HepG2 (cell line): ENCODE measurements around the gene MRPS25. TPM values are rescaled to one million over a fixed set of nuclear protein-coding genes. Genes with fewer than 3 reads are reported as not detected.
A peak's percentile ranks its signal among the peaks of the same experiment; 100 is the strongest.

Source experiments
- ARID5B ChIP-seq: IDR thresholded peaks from 2 replicates; pipeline ENCODE4 v1.4.0; 2020; ENCODE audit warnings: mild to moderate bottlenecking, missing genetic modification reagents
- CAMTA2 ChIP-seq: sonication (generic); formaldehyde crosslinking; IDR thresholded peaks from 2 replicates; pipeline ENCODE4 v1.4.0; 2020; ENCODE audit warnings: mild to moderate bottlenecking, missing genetic modification reagents, borderline replicate concordance
- EEA1 ChIP-seq: sonication (generic); formaldehyde crosslinking; IDR thresholded peaks from 2 replicates; pipeline ENCODE4 v1.5.1; 2020; ENCODE audit warnings: mild to moderate bottlenecking, missing genetic modification reagents, borderline replicate concordance
- FOXK1 ChIP-seq: sonication (generic); formaldehyde crosslinking; IDR thresholded peaks from 2 replicates; pipeline ENCODE4 v1.4.0; 2020; ENCODE audit warnings: low read depth, missing genetic modification reagents, borderline replicate concordance
- FOXO4 ChIP-seq: sonication (generic); formaldehyde crosslinking; conservative IDR thresholded peaks from 2 replicates; pipeline ENCODE4 v1.8.1; 2023; ENCODE audit warnings: missing genetic modification reagents
- GLI4 ChIP-seq: sonication (generic); formaldehyde crosslinking; IDR thresholded peaks from 2 replicates; pipeline ENCODE4 v1.5.1; 2020; ENCODE audit warnings: missing genetic modification reagents, mild to moderate bottlenecking, moderate library complexity, borderline replicate concordance
- NCOR1 ChIP-seq: fragments of 200-600 bp; sonication (generic); IDR thresholded peaks from 2 replicates; pipeline ENCODE4 v1.7.0; 2017; ENCODE audit warnings: antibody characterized with exemption, low read length, borderline replicate concordance
- NFKBIZ ChIP-seq: IDR thresholded peaks from 2 replicates; pipeline ENCODE4 v1.6.1; 2018; ENCODE audit warnings: missing genetic modification reagents, missing compliant biosample characterization
- TMF1 ChIP-seq: sonication (generic); formaldehyde crosslinking; IDR thresholded peaks from 2 replicates; pipeline ENCODE4 v1.8.1; 2022; ENCODE audit warnings: low read depth, missing genetic modification reagents
- ZHX1 ChIP-seq: sonication (generic); formaldehyde crosslinking; IDR thresholded peaks from 2 replicates; pipeline ENCODE4 v1.8.1; 2022; ENCODE audit warnings: low read depth, mild to moderate bottlenecking, missing genetic modification reagents
- ZNF414 ChIP-seq: sonication (generic); formaldehyde crosslinking; IDR thresholded peaks from 2 replicates; pipeline ENCODE4 v1.5.0; 2020; ENCODE audit warnings: missing genetic modification reagents
- ZNF607 ChIP-seq: sonication (generic); formaldehyde crosslinking; IDR thresholded peaks from 2 replicates; pipeline ENCODE4 v1.5.1; 2020; ENCODE audit warnings: missing genetic modification reagents, mild to moderate bottlenecking, borderline replicate concordance
- ZNF678 ChIP-seq: sonication (generic); formaldehyde crosslinking; IDR thresholded peaks from 2 replicates; pipeline ENCODE4 v1.4.0; 2020; ENCODE audit warnings: mild to moderate bottlenecking, missing genetic modification reagents
- ZNF784 ChIP-seq: sonication (generic); formaldehyde crosslinking; IDR thresholded peaks from 2 replicates; pipeline ENCODE4 v1.5.1; 2020; ENCODE audit warnings: missing genetic modification reagents, mild to moderate bottlenecking, borderline replicate concordance
- polyA plus RNA-seq, 8 experiments: library from polyadenylated mRNA; depleted of rRNA in 3 of 8; stranded (reverse) in 7 of 8; unstranded in 1 of 8; fragments of >200 nt; fragmentation: Illumina TruSeq in 4 of 8; extraction: Trizol in 4 of 8; gene quantifications; 2 replicates each; pipeline versions ENCODE4 v1.2.1 to v1.2.3, GENCODE V29; 2011 to 2016; ENCODE audit warnings: low read depth in 4 of 8, missing spikeins in 1 of 8, mixed read lengths in 1 of 8; ENCODE audit not compliant: insufficient read depth in 1 of 8
- total RNA-seq, 5 experiments: library from RNA; depleted of rRNA; stranded (reverse); fragments of >200 nt; fragmentation: Illumina TruSeq; extraction: Trizol; gene quantifications; 2 replicates each; pipeline ENCODE4 v1.2.3, GENCODE V29; 2016; ENCODE audit warnings: low read depth in 1 of 5
- TF ChIP-seq, protein P1 (sequence below): sonication (generic); formaldehyde crosslinking; conservative IDR thresholded peaks from 2 replicates; pipeline ENCODE4 v1.8.0; 2022; ENCODE audit warnings: low read depth, missing genetic modification reagents

The MRPS25 gene
- total and polyA plus RNA-seq, 2 of the 13 experiments (the other 11 are each of a cell fraction or from before 2014, with no cell fraction given) = 60.1 to 74.3 TPM

- TF ChIP-seq FOXO4 (CRISPR knock-in tag) (no peak), EEA1 (CRISPR knock-in tag) (0 out of 2 replicates have a peak, but pooled peaks have one; percentile 45), TMF1 (CRISPR knock-in tag) (peak; percentile 97), ZNF678 (CRISPR knock-in tag) (peak; percentile 85; the same call in 1 of the 2 replicates), ZNF607 (peak; percentile 81; the same call in 1 of the 2 replicates), NCOR1 (peak; percentile 47; the same call in 1 of the 2 replicates), ARID5B (CRISPR knock-in tag) (peak; percentile 77), ZHX1 (CRISPR knock-in tag) (peak; percentile 95), NFKBIZ (CRISPR knock-in tag) (peak; percentile 87), GLI4 (CRISPR knock-in tag) (no peak), ZNF784 (CRISPR knock-in tag) (no peak), CAMTA2 (CRISPR knock-in tag) (0 out of 2 replicates have a peak, but pooled peaks have one; percentile 30), ZNF414 (no peak; the same call in 1 of the 2 replicates), FOXK1 (peak; percentile 96)
- TF ChIP-seq, protein P1, sequence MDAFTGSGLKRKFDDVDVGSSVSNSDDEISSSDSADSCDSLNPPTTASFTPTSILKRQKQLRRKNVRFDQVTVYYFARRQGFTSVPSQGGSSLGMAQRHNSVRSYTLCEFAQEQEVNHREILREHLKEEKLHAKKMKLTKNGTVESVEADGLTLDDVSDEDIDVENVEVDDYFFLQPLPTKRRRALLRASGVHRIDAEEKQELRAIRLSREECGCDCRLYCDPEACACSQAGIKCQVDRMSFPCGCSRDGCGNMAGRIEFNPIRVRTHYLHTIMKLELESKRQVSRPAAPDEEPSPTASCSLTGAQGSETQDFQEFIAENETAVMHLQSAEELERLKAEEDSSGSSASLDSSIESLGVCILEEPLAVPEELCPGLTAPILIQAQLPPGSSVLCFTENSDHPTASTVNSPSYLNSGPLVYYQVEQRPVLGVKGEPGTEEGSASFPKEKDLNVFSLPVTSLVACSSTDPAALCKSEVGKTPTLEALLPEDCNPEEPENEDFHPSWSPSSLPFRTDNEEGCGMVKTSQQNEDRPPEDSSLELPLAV (CRISPR knock-in tag) = peak; percentile 72; the same call in 1 of the 2 replicates
Measured at GRCh38 chr3:15098503-15099363, 33.6 kb upstream of the MRPS25 start, which contains the start of gene RBSN (continued).
